IPS-NIHi7 (cell line): ENCODE measurements around the gene ROR1.
A peak's percentile ranks its signal among the peaks of the same experiment; 100 is the strongest.

Source experiments
- DNase-seq: peaks from one replicate; pipeline ENCODE4 v3.0.0; 2012; ENCODE audit warnings: mixed read lengths; ENCODE audit errors: extremely low spot score

The ROR1 gene

DNA sequence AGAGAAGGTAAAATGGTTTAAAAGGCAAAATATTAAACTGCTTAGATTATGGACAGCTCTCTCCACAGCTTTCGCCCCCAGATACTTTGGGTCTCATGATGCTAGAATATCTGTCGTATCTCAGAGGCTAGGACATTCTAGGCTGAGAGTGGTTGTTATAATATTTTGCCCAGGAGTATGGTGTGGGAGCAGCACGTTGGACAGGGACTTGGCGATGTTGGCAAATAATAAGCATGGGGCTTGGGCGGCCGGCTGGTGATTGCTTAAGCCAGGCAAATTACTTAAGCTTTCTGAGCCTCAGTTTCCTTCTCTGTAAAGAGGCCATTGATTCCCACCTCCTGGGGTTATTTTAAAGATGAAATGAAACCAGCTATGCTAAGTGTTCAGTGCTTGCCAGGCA is 133.2 kb downstream of the ROR1 start:
- no peak for DNase-seq

DNA sequence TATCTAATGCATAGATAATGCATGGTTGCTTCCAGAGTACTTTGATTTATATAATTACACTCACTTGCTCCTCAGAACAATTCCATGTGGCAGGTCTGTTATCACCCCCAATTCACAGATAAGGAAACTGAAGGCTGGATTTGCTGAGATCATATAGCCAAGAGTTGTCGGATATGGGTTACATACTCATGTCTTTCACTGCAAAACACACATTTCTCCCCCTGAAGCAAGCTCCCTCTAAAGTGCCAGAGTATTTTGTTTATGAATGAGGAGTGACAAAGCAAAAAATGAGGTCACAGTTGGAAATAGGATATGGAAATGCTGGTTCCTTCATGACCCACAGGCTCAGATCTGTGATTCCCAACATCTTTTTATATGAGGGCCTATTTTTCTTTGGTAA is 134.2 kb downstream of the ROR1 start:
- no peak for DNase-seq

DNA sequence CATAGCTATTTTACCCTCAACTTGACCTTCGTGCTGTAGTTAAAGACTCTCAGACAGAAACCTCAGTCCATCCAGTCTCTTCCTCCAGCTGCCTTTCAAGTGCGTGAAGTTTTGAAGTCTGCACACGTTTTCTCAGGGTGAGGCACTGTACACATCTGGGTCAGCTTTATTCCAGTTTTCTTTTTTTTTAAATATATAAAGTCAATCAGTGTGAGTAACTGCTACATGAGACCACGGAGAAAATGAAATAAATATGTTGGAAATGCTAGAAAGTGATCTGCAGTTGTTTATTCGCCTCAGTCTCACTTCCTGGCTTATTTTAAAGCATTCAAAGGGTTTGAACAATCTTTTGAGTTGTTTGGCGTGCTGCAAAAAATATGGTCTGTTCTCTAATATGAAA is 135.7 kb downstream of the ROR1 start:
- DNase-seq: no peak

DNA sequence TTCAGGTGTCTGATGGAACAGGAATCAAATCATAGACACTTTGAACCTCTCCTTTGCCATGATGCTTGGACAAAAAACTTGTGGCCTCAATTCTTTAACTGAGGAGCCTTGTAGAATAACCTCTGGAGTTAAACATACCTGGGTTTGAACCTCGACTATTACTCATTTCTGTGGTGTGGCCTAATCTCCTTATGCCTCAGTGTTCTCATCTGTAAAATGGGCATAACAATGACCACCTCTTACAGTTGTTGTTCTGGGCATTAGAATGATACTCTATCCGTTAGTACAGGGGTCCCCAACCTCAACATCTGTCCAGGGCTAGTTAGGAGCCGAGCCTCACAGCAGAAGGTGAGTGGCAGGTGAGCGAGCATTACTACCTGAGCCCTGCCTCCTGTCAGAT is 137.2 kb downstream of the ROR1 start:
- DNase-seq: no peak

DNA sequence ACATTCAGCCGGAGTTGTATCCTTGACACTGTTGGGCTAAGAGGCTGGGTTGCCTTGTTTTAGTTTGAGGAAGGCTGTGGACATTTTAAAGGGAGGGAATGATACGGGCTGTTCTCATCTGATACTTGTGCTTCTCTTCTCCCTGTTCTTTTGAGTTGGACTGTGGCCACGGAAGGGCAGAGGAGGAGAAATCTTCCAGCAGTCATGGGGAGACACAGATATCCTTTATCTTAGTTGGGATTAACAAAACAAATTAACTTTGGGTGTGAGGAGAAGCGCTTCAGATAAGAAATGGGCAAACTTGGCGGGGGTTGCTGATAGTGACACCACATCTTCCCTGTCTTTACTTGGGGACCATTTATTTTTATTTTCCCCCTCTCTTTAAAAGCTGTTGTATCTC is 138.8 kb downstream of the ROR1 start:
- no peak for DNase-seq

DNA sequence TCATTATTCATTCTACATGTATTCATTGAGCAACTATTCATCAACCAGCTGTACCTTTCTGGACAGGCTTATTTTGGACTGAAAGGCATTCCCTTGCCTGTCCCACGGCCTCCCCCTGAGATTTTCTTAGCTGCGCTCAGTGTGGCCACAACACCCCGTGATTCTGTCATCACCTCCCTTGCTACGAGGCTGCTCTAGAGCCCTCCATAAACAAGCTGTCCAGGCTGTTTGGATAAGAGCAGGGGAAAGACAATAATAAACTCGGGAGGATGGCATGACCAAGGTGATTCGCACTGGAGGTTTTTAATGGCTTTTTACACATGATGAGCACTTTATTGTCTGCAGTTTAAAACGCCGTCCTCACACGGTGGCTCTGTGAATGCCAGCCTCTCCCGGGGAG is 139.7 kb downstream of the ROR1 start:
- no peak for DNase-seq

DNA sequence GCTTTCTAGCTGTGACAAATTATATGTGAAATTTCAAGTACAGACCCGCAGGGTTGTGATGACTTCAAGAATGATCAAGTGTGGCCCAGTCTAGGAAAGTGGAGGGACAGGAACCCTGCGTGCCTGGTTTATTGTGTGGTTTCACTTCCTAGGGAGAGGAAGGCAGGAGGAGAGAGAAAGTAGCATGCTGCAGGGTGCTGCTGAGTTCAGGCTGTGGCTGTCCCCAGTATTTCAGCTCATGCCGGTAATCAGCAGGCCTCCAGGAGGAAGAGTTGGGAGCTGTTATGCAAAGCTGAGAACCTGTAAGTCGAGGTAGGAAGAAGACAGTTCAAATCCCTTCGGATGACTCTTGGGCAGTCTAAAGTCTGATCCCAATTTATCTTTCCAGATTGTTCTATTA is 140.4 kb downstream of the ROR1 start:
- no peak for DNase-seq

DNA sequence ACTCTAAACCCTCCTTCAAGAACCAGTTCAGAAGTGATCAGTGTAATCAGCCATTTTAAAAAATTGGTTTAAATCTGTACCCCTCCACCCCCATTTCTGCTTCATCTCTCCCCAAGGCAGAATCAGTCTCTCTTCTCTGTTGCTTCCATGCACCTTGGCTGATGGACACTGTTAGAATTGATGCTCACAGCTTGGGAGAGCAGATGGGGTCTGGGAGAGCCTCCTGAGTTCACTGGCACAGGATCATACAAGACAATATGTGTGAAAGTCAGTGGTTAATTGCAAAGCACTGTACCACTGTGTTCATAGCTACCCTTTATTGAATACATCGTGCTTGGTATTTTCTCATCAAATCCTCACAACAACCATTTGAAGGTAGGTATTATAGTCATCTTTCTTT is 140.9 kb downstream of the ROR1 start:
- DNase-seq: no peak

DNA sequence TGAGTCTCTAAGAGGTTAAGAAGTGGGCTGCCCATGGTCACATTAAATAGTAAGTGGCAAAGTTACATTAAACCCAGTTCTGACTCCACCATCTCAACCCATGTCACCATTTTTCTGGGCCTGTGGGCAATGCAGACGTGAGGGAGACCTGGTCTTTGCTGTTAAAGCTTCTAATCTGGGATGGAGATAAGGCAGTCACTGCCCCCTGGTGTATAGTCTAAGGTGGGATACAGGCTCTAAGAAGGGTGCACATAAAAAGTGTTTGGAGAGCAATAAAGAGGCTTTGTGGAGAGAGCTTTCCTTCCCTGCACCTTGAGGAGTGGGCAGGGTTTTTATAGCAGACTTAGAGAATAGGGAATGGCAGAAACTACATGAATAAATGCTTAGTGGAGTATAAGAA is 141.3 kb downstream of the ROR1 start:
- DNase-seq: no peak

DNA sequence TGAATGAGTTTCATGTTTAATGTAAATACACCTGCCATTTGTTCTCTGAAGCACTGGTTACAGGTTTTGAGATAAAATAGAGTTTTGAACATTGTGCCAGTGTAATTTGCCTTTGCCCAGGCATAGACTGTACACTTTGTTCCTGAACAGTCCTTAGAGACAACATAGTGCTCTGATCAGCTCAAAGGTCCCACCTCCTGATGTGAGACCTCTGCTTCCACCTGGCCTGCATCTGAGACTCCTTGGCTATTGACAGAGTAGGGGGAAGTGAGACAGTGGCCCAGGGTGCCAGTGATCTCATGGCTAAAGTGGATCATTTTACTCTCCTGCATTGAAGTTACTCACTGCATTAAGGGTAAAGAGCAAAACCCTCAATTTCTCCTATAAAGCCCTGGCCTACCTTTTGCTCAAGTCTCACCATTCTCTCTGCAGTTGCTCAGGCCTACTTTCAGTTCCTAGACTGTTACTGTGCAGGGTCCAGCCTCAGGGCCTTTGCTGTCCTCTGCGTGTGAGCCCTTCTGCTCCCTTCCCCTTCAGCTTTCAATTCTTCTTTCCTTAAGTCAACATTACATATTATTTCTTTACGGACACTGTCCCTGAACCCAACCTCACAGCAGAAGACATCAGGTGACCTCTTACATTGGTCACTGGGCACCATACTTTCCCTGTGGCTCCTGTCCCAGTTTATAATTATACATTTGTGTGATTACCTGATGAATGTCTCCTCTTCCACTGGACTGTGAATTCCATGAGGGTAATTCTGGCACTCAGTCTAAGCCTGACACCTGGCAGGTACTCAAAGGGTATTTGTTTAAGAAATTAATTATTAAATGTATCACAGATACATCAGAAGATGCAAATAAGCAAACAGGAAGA is 142.9 kb downstream of the ROR1 start:
- DNase-seq: no peak

DNA sequence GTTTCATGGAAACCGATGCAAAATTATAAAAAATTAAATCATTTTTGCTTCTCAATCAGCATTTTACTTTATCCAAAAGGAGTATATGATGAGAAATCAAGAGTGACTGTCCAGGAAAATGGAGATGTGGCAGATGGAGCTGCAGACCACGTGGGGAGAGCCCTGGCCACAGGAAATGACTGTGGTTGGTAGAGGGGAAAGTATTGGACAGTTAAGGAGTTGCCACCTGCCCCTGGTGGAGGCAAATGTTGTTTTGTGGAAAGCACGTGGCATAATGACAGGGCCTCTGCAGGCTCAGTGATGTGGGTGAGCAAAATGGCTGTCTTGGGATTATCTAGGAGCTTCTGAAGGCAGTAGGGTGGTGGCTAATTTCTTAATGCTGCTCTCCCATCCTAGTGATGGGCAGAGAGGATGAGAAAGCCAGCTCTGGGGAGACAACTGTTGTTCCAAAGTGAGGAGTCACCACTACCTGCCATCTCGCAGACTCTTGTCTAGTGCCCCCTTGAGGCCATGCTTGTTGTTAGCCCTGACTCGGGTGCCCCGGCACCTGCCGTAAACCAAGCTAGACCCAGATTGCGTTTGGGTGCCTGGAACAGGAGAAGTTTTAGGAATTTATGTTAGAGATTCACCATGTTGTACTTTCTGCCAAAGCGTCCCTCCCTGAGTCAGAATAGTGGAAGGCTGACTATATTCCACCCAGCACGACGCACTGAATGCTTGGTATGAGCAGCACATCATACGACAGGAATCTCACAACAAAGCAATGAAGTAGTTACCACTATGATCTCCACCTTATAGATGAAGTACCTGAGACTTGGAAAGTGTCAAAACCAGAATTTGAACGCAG is 144.0 kb downstream of the ROR1 start:
- peak; percentile 65 for DNase-seq

DNA sequence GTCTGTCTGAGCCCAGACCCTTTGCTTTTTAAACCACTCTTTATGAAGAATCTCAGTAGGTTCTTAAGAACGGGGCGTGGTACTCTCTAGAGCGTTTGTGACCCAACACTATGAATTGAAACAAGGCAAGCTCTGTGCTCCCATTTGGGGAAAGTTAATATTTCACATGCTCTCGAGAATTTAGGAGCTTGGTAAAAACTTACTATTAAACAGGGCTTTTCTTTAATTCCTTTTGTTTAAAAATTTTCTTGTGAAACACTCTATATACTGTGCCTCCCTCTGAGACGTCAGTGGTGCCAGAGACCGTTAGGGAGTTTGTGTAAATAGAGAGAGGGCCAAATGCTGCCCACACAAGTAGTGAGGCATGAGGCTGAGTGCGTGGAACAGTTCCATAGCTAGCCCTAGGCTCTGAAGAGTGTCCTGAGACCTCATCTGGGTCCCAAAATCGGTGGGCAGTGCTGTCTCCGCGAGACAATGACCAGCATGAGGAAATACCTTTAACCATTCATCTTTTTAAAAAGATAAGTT is 144.7 kb downstream of the ROR1 start:
- no peak for DNase-seq

DNA sequence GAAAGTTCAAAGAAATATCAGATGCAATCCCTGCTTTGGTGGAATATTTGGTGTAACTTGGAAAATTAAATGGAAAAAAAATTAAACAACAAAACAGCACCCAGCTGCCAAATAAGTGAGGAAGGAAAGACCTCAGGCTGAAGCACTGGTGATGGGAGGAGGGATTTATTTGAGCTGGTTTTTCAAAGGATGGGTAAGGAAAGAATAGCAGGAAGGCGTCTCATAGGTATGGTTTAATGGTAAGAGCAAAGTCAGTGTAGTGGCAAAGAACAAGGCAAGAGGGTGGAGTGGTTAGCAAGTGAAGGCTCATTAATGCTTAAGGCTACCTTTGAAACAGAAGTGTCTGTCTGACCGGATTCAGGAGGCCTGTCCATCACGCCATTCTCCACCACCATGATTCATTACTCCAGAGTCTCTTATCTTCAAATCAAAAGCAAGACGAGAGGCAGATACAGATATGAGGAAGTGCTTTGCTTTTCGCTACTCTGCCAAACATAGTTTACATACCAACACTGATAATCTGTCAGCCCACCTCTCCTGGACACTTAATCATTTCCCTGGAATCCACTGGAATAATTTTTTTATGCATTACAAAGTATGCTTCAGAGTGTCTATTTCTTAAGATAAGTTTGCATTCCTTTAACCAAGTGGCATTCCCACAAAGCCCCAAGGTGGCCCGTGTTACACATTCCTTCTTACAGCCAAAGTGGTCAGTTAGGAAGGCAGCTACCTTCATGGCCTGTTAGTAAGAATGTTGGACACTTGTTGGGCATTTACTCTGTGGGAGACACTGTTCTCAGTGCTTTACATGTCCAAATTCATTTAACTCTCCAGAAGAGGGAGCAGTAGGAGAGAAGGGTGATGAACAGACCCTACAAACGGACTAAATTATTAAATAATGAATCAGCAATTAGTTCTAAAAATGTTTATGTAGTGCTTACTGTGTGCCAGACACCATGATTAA is 146.6 kb downstream of the ROR1 start:
- no peak for DNase-seq

DNA sequence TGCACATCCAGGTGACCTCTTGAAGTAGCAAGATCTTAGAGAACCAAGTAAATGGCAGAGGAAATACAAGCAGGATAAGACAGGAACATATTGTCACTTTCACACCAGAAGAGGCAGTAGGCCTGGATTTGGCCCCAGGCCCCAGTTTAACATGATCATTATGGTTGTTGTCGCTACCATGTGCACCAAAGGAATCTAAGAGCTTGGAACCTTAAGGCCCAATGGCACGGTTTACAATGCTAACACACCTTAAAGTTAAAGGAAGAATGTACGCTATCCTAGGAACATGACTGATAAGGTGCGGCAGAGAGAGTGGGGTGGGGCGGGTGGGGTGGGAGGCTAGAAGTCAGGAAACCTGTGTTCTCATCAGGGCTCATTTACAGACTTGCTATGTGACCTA is 147.5 kb downstream of the ROR1 start:
- no peak for DNase-seq

DNA sequence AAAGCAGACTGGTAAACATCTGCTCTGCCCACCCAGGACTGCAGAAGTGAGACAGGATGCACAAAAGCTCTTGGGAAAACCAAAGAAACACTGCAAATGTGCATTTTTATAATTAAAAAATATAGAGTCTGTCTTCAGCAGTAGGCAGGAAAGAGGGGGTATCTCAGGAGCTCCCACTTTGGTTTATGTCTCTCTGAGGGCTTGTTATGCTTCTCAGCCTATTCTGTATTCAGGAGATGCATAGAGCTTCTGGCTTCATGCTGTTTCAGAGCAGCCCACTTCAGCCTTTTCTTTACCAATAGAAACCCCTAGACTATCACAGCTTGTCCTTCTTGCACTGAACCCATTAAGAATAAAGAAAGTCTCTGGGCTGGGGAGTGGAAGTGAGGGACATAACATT is 148.0 kb downstream of the ROR1 start:
- no peak for DNase-seq

DNA sequence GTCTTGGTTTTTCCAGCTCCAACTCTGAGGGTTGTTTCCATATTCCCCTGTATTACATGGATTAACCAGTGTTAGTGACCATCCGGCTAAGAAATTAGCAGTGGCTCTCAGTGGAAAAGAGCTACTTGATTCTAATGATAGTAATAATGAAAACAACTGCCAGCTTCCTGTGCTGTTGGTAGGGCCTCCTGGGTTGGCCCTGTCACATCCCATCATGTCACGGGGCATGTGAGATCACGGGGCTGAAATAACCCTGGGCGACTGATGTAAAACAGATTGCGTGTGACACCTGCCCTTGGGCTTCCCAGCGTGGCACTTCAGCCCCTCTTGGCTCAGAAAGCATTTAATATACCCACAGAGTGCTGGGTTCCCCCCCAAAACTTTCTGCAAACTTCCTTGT is 149.0 kb downstream of the ROR1 start:
- no peak for DNase-seq

DNA sequence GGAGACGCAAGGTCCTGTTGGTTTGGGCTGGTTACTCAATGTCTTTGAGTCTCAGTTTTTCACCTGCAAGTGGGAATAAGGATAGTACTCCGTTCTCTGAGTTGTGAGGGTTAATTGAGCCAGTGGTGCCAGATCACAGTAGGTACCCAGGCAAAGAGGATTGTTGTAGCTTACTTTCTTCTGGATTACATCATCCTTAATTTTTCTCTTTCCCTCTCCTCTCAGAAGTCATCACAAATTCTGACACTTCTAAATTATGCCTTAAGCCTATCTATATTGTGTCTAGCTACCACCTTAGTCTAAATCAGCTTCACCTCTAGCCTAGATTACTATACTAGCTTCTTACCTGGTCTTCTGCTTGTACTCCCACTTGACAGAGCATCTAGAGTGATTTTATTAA is 149.5 kb downstream of the ROR1 start:
- DNase-seq: no peak

DNA sequence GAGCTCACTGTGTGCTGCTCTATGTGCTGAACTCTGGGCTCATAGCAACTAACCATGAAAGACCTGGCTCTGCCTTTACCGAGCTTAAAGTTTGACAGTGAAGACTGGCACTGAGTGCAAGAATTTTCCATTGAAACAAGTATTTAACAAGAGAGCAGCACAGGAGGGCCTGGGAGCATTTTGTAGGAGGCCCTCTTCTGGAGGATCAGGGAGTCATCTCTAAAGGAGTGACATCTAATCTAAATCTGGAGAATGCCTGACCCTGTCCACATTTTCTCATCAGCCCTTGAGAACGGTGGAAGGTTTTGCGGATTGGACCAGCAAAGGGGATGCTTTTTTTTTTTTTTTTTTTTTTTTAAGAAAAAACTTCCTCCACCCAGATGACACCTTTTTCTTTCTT is 150.8 kb downstream of the ROR1 start:
- DNase-seq: no peak

DNA sequence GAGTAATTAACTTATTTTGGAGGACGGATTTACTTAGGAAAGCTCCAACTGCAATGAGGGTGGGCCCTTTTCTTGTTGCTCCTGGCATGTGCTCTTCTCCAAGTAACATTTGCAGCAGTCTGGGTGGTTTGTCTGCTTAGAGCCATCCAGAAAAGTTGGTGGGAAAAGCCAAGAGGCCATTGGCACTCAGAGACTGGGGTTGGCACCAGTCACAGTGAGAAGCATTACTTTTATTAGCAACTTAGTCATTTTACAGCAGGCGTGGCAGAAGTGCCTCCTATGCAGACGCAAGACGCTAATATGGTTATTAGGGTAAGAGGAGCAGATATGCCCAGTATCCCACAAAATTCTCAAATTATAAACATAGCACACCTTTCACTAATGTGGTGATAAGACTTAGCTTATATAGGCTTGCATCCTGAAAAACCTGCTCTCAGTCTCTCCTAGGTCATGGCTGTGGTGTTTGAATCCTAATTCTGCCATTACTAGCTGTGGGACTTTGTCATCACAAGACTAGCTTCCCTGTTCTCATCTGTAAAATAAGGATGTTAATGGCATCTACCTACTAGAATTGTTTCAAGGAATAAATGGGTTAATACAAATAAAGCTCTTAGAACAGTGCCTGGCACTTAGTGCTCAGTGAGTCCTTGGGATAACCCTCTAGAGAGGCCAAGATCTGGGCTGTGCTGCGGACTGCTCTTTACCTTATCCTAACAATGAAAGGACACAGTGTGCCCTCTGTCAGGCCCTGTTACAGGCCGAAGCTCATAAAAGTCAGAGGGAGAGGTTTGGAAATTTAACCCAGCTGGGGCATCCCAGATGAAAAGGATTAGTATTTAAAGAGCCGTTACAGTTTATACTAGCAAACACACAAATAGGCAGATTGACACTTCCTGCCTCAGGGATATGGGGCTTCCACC is 154.6 kb downstream of the ROR1 start:
- no peak for DNase-seq

DNA sequence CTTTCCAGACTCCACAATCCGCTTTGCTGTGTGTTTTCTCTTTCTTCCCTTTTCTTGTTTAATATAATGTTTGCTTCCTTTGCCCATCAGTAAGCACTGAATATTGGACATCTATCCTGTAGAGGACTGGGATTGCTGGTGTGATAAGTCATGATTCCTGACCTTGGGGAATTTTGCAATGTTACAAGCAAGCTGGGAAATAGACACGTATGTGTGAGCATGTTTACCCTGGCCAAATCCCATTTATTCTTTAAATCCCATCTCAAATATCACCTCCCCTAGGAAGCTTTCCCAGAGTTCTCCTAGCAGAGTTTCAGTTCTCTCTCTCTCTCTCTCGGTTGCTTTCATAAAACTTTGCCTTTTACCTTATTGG is 155.3 kb downstream of the ROR1 start:
- DNase-seq: no peak

DNA sequence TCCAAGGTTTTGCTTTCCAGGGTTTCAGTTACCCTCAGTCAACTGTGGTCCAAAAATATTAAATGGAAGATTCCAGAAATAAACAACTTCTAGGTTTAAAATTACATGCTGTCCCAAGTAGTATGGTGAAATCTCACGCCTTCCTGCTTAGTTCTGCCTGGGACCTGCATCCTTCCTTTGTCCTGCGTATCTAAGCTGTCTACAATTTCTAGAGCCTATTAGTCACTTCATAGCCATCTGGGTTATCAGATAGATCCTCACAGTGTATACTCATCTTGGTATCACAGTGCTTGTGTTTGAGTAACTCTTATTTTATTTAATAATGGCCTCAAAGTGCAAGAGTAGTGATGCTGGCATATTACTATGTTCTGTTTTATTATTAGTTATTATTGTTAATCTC is 157.7 kb downstream of the ROR1 start:
- no peak for DNase-seq
